ENCODE measurements around the gene CTTNBP2.

GRCh38 chr7:117830422-117830954 lies 42.8 kb downstream of the CTTNBP2 start:
- TF ChIP-seq CTCF (IDR thresholded peaks at IDR 0.05 in 2 of 3, conservative IDR thresholded peaks at IDR 0.05 in 1 of 3; ENCODE audit: control insufficient read depth in 2 of 3, extremely low read depth in 1 of 3, insufficient read depth in 1 of 3, low read depth in 3 of 3, low read length in 3 of 3) (no peak), USF1 (IDR thresholded peaks at IDR 0.05; ENCODE audit: borderline replicate concordance, extremely low read length, insufficient read depth, low read depth, low read length) (no peak), RCOR1 (conservative IDR thresholded peaks at IDR 0.05; ENCODE audit: low read depth, low read length) (no peak), POU2F2 (IDR thresholded peaks at IDR 0.05; ENCODE audit: borderline replicate concordance, low read depth, low read length) (no peak), PRDM15 (CRISPR knock-in tag; IDR thresholded peaks at IDR 0.05) (no peak), EZH2 (IDR thresholded peaks at IDR 0.05; ENCODE audit: borderline replicate concordance, control insufficient read depth, low read depth, low read length) (no peak), ZBTB33 (IDR thresholded peaks at IDR 0.05) (no peak), ZBTB40 (IDR thresholded peaks at IDR 0.05; ENCODE audit: borderline replicate concordance) (no peak), CHD2 (IDR thresholded peaks at IDR 0.05; ENCODE audit: borderline replicate concordance, low read depth, low read length) (no peak), CHD4 (IDR thresholded peaks at IDR 0.05) (no peak), NR2C2 (IDR thresholded peaks at IDR 0.05; ENCODE audit: borderline replicate concordance, control insufficient read depth, insufficient read length, low read depth) (no peak)
